Fibroblast of skin of scalp (primary cell): ENCODE data around the gene ASAH2B.

Source experiments
- DNase-seq: peaks from one replicate; pipeline ENCODE4 v3.0.0-alpha.2; 2013

ASAH2B gene

DNA sequence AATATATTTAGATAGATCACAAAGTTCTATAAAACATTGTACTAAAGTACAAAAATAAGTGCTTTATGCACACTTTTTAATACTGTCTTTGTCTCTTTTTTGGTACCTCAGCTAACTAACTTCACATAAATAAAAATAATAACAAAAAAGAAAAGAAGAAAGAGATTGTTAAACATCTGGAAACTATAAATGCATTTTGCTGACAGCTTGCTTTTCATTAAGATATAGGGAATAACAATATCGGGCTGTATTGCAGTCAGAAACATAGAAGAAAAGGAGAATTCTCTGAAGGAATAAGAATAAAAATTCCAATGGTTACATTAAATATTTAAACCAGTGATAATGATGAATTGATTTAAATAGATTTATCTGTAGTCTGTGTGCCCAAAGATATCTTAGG is 59.9 kb downstream of the ASAH2B start:
- DNase-seq: no peak

DNA sequence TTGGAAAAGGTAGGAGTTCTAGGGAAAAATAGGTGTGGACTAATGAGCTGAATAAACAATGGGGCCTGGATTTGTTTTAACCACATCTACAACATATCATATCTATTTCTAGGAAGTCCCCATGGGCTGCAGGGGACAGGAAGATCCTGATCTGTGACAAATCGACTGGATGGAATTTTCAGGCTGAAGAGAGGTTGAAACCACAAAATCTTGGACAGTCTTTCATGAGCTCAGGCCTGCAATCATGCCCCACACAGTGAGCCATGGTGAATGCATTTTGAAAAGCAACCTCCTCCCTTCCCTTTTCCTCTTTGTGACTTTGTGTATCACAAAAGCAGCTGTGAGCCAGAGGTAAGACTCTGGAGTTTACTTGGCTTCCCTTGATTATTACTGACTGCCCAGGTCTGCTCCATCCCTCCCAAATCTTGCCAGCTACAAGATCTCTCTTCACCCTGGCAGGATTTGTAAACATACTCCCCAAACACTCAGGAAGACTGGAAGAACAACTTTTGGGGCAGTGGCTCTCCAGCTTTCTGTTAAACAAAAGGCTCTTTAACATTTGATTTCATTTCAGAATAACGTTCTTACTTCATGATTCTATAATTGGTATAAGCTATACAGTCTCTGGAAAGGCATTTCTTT is 66.4 kb downstream of the ASAH2B start:
- no peak for DNase-seq

DNA sequence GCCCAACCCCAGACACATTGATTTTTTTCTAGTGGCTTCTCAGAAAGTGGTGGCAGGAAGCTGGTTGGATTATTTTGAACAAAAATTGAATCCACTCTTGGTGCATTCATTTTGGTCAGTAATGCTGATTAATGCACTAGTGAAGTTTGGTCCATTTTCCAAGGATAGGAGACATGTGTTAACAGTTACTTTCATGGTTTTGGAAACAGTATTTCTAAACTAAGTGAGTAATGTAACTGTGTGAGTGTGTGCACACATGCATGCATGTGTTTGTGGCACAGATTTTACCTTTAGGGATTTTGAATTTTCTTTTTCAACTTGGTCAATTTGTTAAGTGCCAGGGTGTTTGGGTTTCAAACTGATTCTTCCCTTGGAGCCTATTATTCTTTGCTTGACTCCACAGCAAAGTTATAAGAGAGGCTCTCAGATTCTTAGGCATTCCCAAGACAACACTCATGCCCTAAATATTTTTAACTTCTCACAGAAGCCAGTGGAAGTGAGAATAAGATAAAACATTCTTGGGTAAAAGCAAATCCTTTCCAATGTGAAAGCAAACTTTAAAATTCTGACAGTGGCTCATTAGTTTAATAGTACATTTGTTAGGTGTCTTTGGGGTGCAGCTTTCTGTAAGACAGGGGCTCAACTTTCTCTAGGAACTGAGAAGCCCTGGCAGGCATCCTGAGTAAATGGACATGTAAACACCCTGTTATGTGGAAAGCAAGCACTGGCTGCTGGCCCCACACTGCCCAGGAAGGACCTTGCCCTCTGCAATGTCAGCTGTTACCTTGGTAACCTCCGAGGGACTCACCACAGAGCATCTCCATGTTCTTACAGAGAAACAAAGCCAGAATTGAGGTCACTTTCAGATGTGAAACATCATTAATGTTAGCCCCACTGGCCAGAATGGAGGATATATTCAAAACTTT is 68.4 kb downstream of the ASAH2B start:
- peak; percentile 21 for DNase-seq
